NT2/D1 (cell line): ENCODE data around the gene PARD3.

ENCODE experiments used
- YY1 ChIP-seq: IDR thresholded peaks from 2 replicates; pipeline ENCODE4 v1.6.1; 2011; ENCODE audit not compliant: insufficient read length, insufficient read depth
- ZNF274 ChIP-seq: IDR thresholded peaks from 2 replicates; pipeline ENCODE4 v1.6.1; 2011; ENCODE audit warnings: mild to moderate bottlenecking, low read depth, low read length

DNA sequence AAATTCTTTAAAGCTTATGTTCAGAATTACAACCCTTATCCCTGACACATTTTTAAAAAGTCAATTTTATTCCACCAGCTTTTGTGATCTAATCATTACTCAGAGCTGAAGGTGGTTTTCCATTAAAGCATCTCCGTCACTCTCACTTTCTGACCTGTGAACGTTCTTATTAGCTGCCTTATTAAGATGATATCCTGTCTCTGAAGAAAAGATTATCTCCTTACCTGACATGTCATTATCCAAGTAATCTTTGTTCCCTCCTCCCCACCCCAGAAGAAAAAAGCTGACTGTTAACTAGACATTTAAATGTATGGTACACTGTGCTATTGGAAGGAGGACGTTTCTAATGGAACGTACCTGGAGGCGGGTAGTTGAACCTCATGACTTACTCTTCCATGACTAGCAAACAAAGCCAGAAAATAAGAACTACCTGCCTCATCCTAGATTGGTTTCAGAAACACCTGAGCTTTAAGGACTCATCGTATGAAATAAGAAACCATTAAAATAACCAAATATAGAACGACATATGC lies 708.7 kb downstream of the PARD3 start:
- no peak for TF ChIP-seq YY1
- TF ChIP-seq ZNF274: no peak
